Globus pallidus (tissue), 1 donor: ENCODE measurements around the gene ADGRD1.
"Not testable (repeated sequence)": the region's sequence is repeated elsewhere in the genome, so short reads cannot be mapped to it uniquely, and the experiment has no call there.

Experiments used
- DNase-seq: peaks from one replicate; pipeline ENCODE4 v3.0.0-alpha.2; 2015; ENCODE audit warnings: low spot score

Gene ADGRD1

GRCh38 chr12:130937546-130937945, 16.2 kb upstream of the ADGRD1 start:
- not testable (repeated sequence) for DNase-seq

- DNase-seq = no peak
Observed at GRCh38 chr12:130938186-130938585, 15.5 kb upstream of the ADGRD1 start.

GRCh38 chr12:130944878-130945277, 8.8 kb upstream of the ADGRD1 start:
- no peak for DNase-seq

- DNase-seq = no peak
Observed at GRCh38 chr12:130945786-130946492, 7.8 kb upstream of the ADGRD1 start.

- no peak for DNase-seq
Observed at GRCh38 chr12:130947028-130947613, 6.6 kb upstream of the ADGRD1 start.

- DNase-seq = no peak
Observed at GRCh38 chr12:130948136-130948535, 5.6 kb upstream of the ADGRD1 start.

- DNase-seq = no peak
Observed at GRCh38 chr12:130948751-130949150, 5.0 kb upstream of the ADGRD1 start.

- DNase-seq = no peak
Observed at GRCh38 chr12:130949806-130950205, 3.9 kb upstream of the ADGRD1 start.

- no peak for DNase-seq
Observed at GRCh38 chr12:130951636-130952035, 2.1 kb upstream of the ADGRD1 start.

GRCh38 chr12:130952171-130952954, 1.3 kb upstream of the ADGRD1 start:
- DNase-seq = no peak

GRCh38 chr12:130954544-130954831, 781 bp downstream of the ADGRD1 start:
- no peak for DNase-seq

- no peak for DNase-seq
Observed at GRCh38 chr12:130955238-130955816, 1.6 kb downstream of the ADGRD1 start.

GRCh38 chr12:130956009-130956408, 2.3 kb downstream of the ADGRD1 start:
- DNase-seq = no peak

- DNase-seq = no peak
Observed at GRCh38 chr12:130956456-130957303, 3.0 kb downstream of the ADGRD1 start.

- no peak for DNase-seq
Observed at GRCh38 chr12:130957304-130957621, 3.6 kb downstream of the ADGRD1 start.

- DNase-seq = no peak
Observed at GRCh38 chr12:130958557-130959140, 4.9 kb downstream of the ADGRD1 start.

GRCh38 chr12:130959632-130960031, 5.9 kb downstream of the ADGRD1 start:
- no peak for DNase-seq

GRCh38 chr12:130960058-130960457, 6.4 kb downstream of the ADGRD1 start:
- no peak for DNase-seq

- DNase-seq = no peak
Observed at GRCh38 chr12:130960787-130961186, 7.1 kb downstream of the ADGRD1 start.

- DNase-seq = no peak
Observed at GRCh38 chr12:130961921-130962451, 8.3 kb downstream of the ADGRD1 start.

GRCh38 chr12:130965214-130965613, 11.5 kb downstream of the ADGRD1 start:
- DNase-seq = no peak

GRCh38 chr12:130965668-130966067, 12.0 kb downstream of the ADGRD1 start:
- no peak for DNase-seq
